ENCODE results near the gene ELAVL1. TPM values are rescaled to one million over a fixed set of nuclear protein-coding genes. Genes with fewer than 3 reads are reported as not detected.
A peak's percentile ranks its signal among the peaks of the same experiment; 100 is the strongest.

Gene ELAVL1
- total and polyA plus RNA-seq, 2 of the 13 experiments (the other 11 are each of a cell fraction or from before 2014, with no cell fraction given): 27.9 to 38.4 TPM

GRCh38 chr19:7971553-7972520 lies 33.6 kb downstream of the ELAVL1 start:
- in situ Hi-C loops (cut with HindIII; ENCODE audit: extremely low pct_ligation_motif_present, low pct_unique_long_range_greater_than_20kb): no loop called here
- Histone ChIP-seq H4K20me1 (ENCODE audit: insufficient read depth, low read length) (peaks cover 3% of the 10 kb centered on the region; the same call in 1 of the 2 replicates), H2AFZ (ENCODE audit: low read length) (no peak overlapping the region), H3K9ac (ENCODE audit: insufficient read depth, low read depth, low read length) (no peak overlapping the region), H3K27ac (ENCODE audit: extremely low read length, insufficient read depth, low read length) (no peak overlapping the region), H3K79me2 (ENCODE audit: insufficient read depth, low read length) (peaks cover 2% of the 10 kb centered on the region), H3K4me3 (replicated peaks in 1 of 3; ENCODE audit: insufficient read depth in 1 of 3, low read depth in 2 of 3, low read length in 3 of 3) (no peak overlapping the region), H3K9me3 (ENCODE audit: low read length) (no peaks in the 10 kb centered on the region), H3K36me3 (replicated peaks in 1 of 2; ENCODE audit: control insufficient read depth in 1 of 2, insufficient read depth in 2 of 2, low read length in 2 of 2) (peaks cover 33 to 71% of the 10 kb centered on the region in 2 experiments; a peak in 4 of 5 replicates), H3K4me2 (ENCODE audit: low read depth, low read length) (no peak overlapping the region), H3K27me3 (ENCODE audit: control insufficient read depth in 1 of 2, insufficient read depth in 2 of 2, low read length in 2 of 2) (no peaks in the 10 kb centered on the region), H3K4me1 (ENCODE audit: insufficient read depth, low read length) (no peaks in the 10 kb centered on the region)
- ATAC-seq: peak; percentile 15; the same call in 2 of the 3 replicates
- BruUV-seq (replicated peaks): no TSS peak
- no peak for DNase-seq (ENCODE audit: low spot score)
- WGBS (ENCODE audit: low lambda C conversion rate): 98% methylated on average over 13 of the region's 35 CpGs
- ChIA-PET CTCF (ENCODE audit: low intra/inter-chr PET ratio, low total read pairs) (interaction anchor here (1.8 kb wide), 1 partner anchor 30 kb away, joined by 8 read pairs; no protein-coding TSS in a partner anchor), POLR2A (interaction anchor here (0.9 kb wide), 1 partner anchor 28 kb away, joined by 3 read pairs; the partner anchor contains the start of gene TIMM44)
- no peak for FAIRE-seq
- TF ChIP-seq ZNF644 (CRISPR knock-in tag; IDR thresholded peaks at IDR 0.05; ENCODE audit: low read depth): no peak
- TF ChIP-seq AGO2 (optimal IDR thresholded peaks at IDR 0.05; ENCODE audit: low read depth, low read length): peak; percentile 7
- intact Hi-C loops (cut with micrococcal nuclease; ENCODE audit: unreplicated experiment): no loop called here

GRCh38 chr19:7970716-7971448 lies 34.6 kb downstream of the ELAVL1 start:
- ATAC-seq: peak; percentile 75
- CTCF ChIA-PET (ENCODE audit: low intra/inter-chr PET ratio, low total read pairs): interaction anchor here (1.4 to 1.8 kb wide), 2 partner anchors 31 to 282 kb away, joined by 5 to 8 read pairs; no protein-coding TSS in a partner anchor
- POLR2A ChIA-PET: interaction anchor here (0.6 to 1.2 kb wide), 4 partner anchors 27 to 115 kb away, joined by 3 to 4 read pairs (median 4); partner anchors contain the start of genes ELAVL1, SNAPC2 and TIMM44
- no peaks in the 10 kb centered on the region for H3K9me3 ChIP-seq (ENCODE audit: low read length)
- WGBS (ENCODE audit: low lambda C conversion rate): 88% methylated on average over 9 of the region's 12 CpGs
- H2AFZ ChIP-seq (ENCODE audit: low read length): no peak overlapping the region
- H3K4me2 ChIP-seq (ENCODE audit: low read depth, low read length): no peak overlapping the region
- no peak overlapping the region for H3K27ac ChIP-seq (ENCODE audit: extremely low read length, insufficient read depth, low read length)
- no TSS peak for BruUV-seq (replicated peaks)
- H3K9ac ChIP-seq (ENCODE audit: insufficient read depth, low read depth, low read length): no peak overlapping the region
- intact Hi-C loops (cut with micrococcal nuclease; ENCODE audit: unreplicated experiment): no loop called here
- no peaks in the 10 kb centered on the region for H3K27me3 ChIP-seq (ENCODE audit: control insufficient read depth in 1 of 2, insufficient read depth in 2 of 2, low read length in 2 of 2)
- peaks cover 36 to 75% of the 10 kb centered on the region in 2 experiments; a peak in 4 of 5 replicates for H3K36me3 ChIP-seq (replicated peaks in 1 of 2; ENCODE audit: control insufficient read depth in 1 of 2, insufficient read depth in 2 of 2, low read length in 2 of 2)
- H3K4me1 ChIP-seq (ENCODE audit: insufficient read depth, low read length): no peaks in the 10 kb centered on the region
- H3K4me3 ChIP-seq (replicated peaks in 1 of 3; ENCODE audit: insufficient read depth in 1 of 3, low read depth in 2 of 3, low read length in 3 of 3): no peak overlapping the region
- in situ Hi-C loops (cut with HindIII; ENCODE audit: extremely low pct_ligation_motif_present, low pct_unique_long_range_greater_than_20kb): no loop called here
- H4K20me1 ChIP-seq (ENCODE audit: insufficient read depth, low read length): peaks cover 3% of the 10 kb centered on the region; the same call in 1 of the 2 replicates
- DNase-seq (ENCODE audit: low spot score): peak; percentile 47
- FAIRE-seq: peak; percentile 74
- H3K79me2 ChIP-seq (ENCODE audit: insufficient read depth, low read length): peaks cover 2% of the 10 kb centered on the region
- TF ChIP-seq ZNF652 (CRISPR knock-in tag; IDR thresholded peaks at IDR 0.05; ENCODE audit: borderline replicate concordance, low read depth) (peak; percentile 76), AGO2 (optimal IDR thresholded peaks at IDR 0.05; ENCODE audit: low read depth, low read length) (peak; percentile 23), ZNF441 (CRISPR knock-in tag; IDR thresholded peaks at IDR 0.05; ENCODE audit: borderline replicate concordance) (no peak), ZBTB33 (CRISPR knock-in tag; IDR thresholded peaks at IDR 0.05) (peak; percentile 58; the same call in 1 of the 2 replicates), CTCF (CRISPR knock-in tag; IDR thresholded peaks at IDR 0.05) (peak; percentile 83), POLR2A (IDR thresholded peaks at IDR 0.05; ENCODE audit: insufficient read depth in 1 of 2, low read depth in 2 of 2, low read length in 2 of 2) (0 out of 4 replicates have a peak, but pooled peaks of 1 of the 2 experiments have one; percentile 16), SMC3 (IDR thresholded peaks at IDR 0.05; ENCODE audit: low read length) (peak; percentile 46), SOX5 (CRISPR knock-in tag; IDR thresholded peaks at IDR 0.05; ENCODE audit: borderline replicate concordance) (no peak), ZNF484 (CRISPR knock-in tag; IDR thresholded peaks at IDR 0.05; ENCODE audit: borderline replicate concordance, low read depth) (no peak)
